ENCODE data around the gene ANAPC7. TPM values are rescaled to one million over a fixed set of nuclear protein-coding genes. Genes with fewer than 3 reads are reported as not detected.
"Not testable (repeated sequence)": the region's sequence is repeated elsewhere in the genome, so short reads cannot be mapped to it uniquely, and the experiment has no call there.

ANAPC7 gene
- total and polyA plus RNA-seq, 3 donors from 2014 or later, result 67.1 to 96.5 (median 94.4) TPM

- intact Hi-C loops (cut with DNase I; ENCODE audit: low total_unique reads), result loop anchor here (10.0 kb wide), 1 partner anchor 331 kb away; no protein-coding TSS in a partner anchor
- no peak for DNase-seq
- Histone ChIP-seq H3K36me3 (ENCODE audit: low read depth, missing control alignments) (no peaks in the 10 kb centered on the region), H3K9me3 (no peaks in the 10 kb centered on the region), H3K4me3 (no peak overlapping the region), H3K4me1 (no peaks in the 10 kb centered on the region), H3K27ac (no peak overlapping the region), H3K27me3 (no peaks in the 10 kb centered on the region)
- TF ChIP-seq CTCF (IDR thresholded peaks at IDR 0.05), result no peak
- no peak for TF ChIP-seq POLR2A (IDR thresholded peaks at IDR 0.05)
- WGBS, 2 donors, result 57 to 59% methylated on average over 2 of the region's 2 CpGs
These were observed 32.7 kb upstream of the ANAPC7 start for GRCh38 chr12:110436231-110436630.

GRCh38 chr12:110431957-110432587 lies 28.6 kb upstream of the ANAPC7 start:
- Histone ChIP-seq H3K9me3 (no peaks in the 10 kb centered on the region), H3K27ac (peak overlapping the region; percentile 59 to 68), H3K36me3 (ENCODE audit: low read depth, missing control alignments) (no peaks in the 10 kb centered on the region), H3K4me3 (peak overlapping the region; percentile 56 to 64), H3K27me3 (no peaks in the 10 kb centered on the region), H3K4me1 (no peaks in the 10 kb centered on the region)
- TF ChIP-seq CTCF (IDR thresholded peaks at IDR 0.05), result no peak
- TF ChIP-seq POLR2A (IDR thresholded peaks at IDR 0.05), result no peak
- DNase-seq, result no peak
- intact Hi-C loops (cut with DNase I; ENCODE audit: low total_unique reads), result loop anchor here (10.0 kb wide), 1 partner anchor 327 kb away; no protein-coding TSS in a partner anchor
- 63 to 80% methylated on average over 11 to 12 of the region's 12 CpGs for WGBS, 2 donors

- H3K4me3 ChIP-seq; H3K36me3 ChIP-seq (ENCODE audit: low read depth, missing control alignments); H3K27ac ChIP-seq; H3K27me3 ChIP-seq; H3K4me1 ChIP-seq; H3K9me3 ChIP-seq; DNase-seq: not testable (repeated sequence)
- intact Hi-C loops (cut with DNase I; ENCODE audit: low total_unique reads), result loop anchor here (10.0 kb wide), 1 partner anchor 325 kb away; no protein-coding TSS in a partner anchor
- 70 to 75% methylated on average over 8 to 15 of the region's 15 CpGs for WGBS, 2 donors
These were observed 26.2 kb upstream of the ANAPC7 start for GRCh38 chr12:110429676-110430075.

- intact Hi-C loops (cut with DNase I; ENCODE audit: low total_unique reads), result no loop called here
- WGBS, 2 donors, result 50 to 52% methylated on average over 3 of the region's 3 CpGs
- H3K9me3 ChIP-seq, result no peaks in the 10 kb centered on the region
- TF ChIP-seq CTCF (IDR thresholded peaks at IDR 0.05) (no peak), POLR2A (IDR thresholded peaks at IDR 0.05) (no peak)
- H3K36me3 ChIP-seq (ENCODE audit: low read depth, missing control alignments), result no peaks in the 10 kb centered on the region
- H3K4me1 ChIP-seq, result peaks cover 8% of the 10 kb centered on the region
- DNase-seq, result no peak
- H3K4me3 ChIP-seq, result no peak overlapping the region
- no peaks in the 10 kb centered on the region for H3K27me3 ChIP-seq
- H3K27ac ChIP-seq, result no peak overlapping the region
These were observed 22.9 kb upstream of the ANAPC7 start for GRCh38 chr12:110426406-110426805.

GRCh38 chr12:110424237-110424636 lies 20.7 kb upstream of the ANAPC7 start:
- intact Hi-C loops (cut with DNase I; ENCODE audit: low total_unique reads), result no loop called here
- no peaks in the 10 kb centered on the region for H3K27me3 ChIP-seq
- no peak for TF ChIP-seq CTCF (IDR thresholded peaks at IDR 0.05)
- TF ChIP-seq POLR2A (IDR thresholded peaks at IDR 0.05), result no peak
- no peak overlapping the region for H3K4me3 ChIP-seq
- no peak overlapping the region for H3K27ac ChIP-seq
- no peaks in the 10 kb centered on the region for H3K36me3 ChIP-seq (ENCODE audit: low read depth, missing control alignments)
- H3K9me3 ChIP-seq, result no peaks in the 10 kb centered on the region
- DNase-seq, result no peak
- H3K4me1 ChIP-seq, result peaks cover 15% of the 10 kb centered on the region
- WGBS, 2 donors, result 82 to 87% methylated on average over 3 of the region's 3 CpGs

All from testis (tissue), 3 donors.